HG03097 (cell line): ENCODE results near the gene MOB3B.

Experiments
- ATAC-seq: cut with Tn5 transposase; IDR thresholded peaks from one replicate; pipeline ENCODE4 v1.9.1; 2021; ENCODE audit not compliant: unreplicated experiment, low FRiP score

Gene MOB3B

GRCh38 chr9:27308691-27309390, 220.8 kb downstream of the MOB3B start:
- ATAC-seq = no peak

GRCh38 chr9:27304521-27304920, 225.1 kb downstream of the MOB3B start:
- no peak for ATAC-seq

GRCh38 chr9:27303219-27303618, 226.4 kb downstream of the MOB3B start:
- no peak for ATAC-seq

- no peak for ATAC-seq
Measured at GRCh38 chr9:27297050-27297449, 232.6 kb downstream of the MOB3B start, which contains the start of gene EQTN. Gene EQTN (minus strand): TSS chr9:27297150. CDS start chr9:27297055, 95 bp downstream.

- ATAC-seq = no peak
Measured at GRCh38 chr9:27293996-27294395, 235.6 kb downstream of the MOB3B start.

- no peak for ATAC-seq
Measured at GRCh38 chr9:27292659-27293405, 236.8 kb downstream of the MOB3B start.

- no peak for ATAC-seq
Measured at GRCh38 chr9:27291292-27291691, 238.3 kb downstream of the MOB3B start.

- ATAC-seq = no peak
Measured at GRCh38 chr9:27282269-27282668, 247.3 kb downstream of the MOB3B start.

GRCh38 chr9:27280860-27281259, 248.8 kb downstream of the MOB3B start:
- ATAC-seq = no peak

GRCh38 chr9:27280249-27280648, 249.4 kb downstream of the MOB3B start:
- ATAC-seq = no peak

GRCh38 chr9:27279611-27280010, 250.0 kb downstream of the MOB3B start:
- ATAC-seq = no peak

GRCh38 chr9:27278374-27278773, 251.2 kb downstream of the MOB3B start:
- no peak for ATAC-seq

GRCh38 chr9:27276193-27277030, 253.2 kb downstream of the MOB3B start:
- no peak for ATAC-seq
